GM18526 (cell line): ENCODE data around the gene HSPA1B.

Experiments
- POLR2A ChIP-seq: IDR thresholded peaks from 3 replicates; pipeline ENCODE4 v1.6.1; 2011; ENCODE audit not compliant: insufficient read length; ENCODE audit errors: extremely low read depth

Gene HSPA1B

GRCh38 chr6:31827286-31828079, at the start of gene HSPA1B:
TSS of gene HSPA1B (plus strand) at chr6:31827738. CDS start at chr6:31827951, 213 bp downstream.
- peak; percentile 99 for TF ChIP-seq POLR2A

GRCh38 chr6:31778193-31778592, 49.3 kb upstream of the HSPA1B start:
- no peak for TF ChIP-seq POLR2A

GRCh38 chr6:31778999-31779885, 48.3 kb upstream of the HSPA1B start:
- no peak for TF ChIP-seq POLR2A

- no peak for TF ChIP-seq POLR2A
These were observed 47.6 kb upstream of the HSPA1B start for GRCh38 chr6:31779908-31780307.

GRCh38 chr6:31780507-31781243, 46.9 kb upstream of the HSPA1B start:
- no peak for TF ChIP-seq POLR2A

- TF ChIP-seq POLR2A = no peak
These were observed 46.1 kb upstream of the HSPA1B start for GRCh38 chr6:31781244-31782125.

- TF ChIP-seq POLR2A = no peak
These were observed 45.2 kb upstream of the HSPA1B start for GRCh38 chr6:31782126-31782855.

GRCh38 chr6:31784098-31784925, 43.2 kb upstream of the HSPA1B start:
- no peak for TF ChIP-seq POLR2A

GRCh38 chr6:31785475-31785874, 42.1 kb upstream of the HSPA1B start:
- no peak for TF ChIP-seq POLR2A

- TF ChIP-seq POLR2A = no peak
These were observed 36.0 kb upstream of the HSPA1B start for GRCh38 chr6:31791324-31792089.

- no peak for TF ChIP-seq POLR2A
These were observed 35.5 kb upstream of the HSPA1B start for GRCh38 chr6:31792090-31792374.

- TF ChIP-seq POLR2A = no peak
These were observed 34.8 kb upstream of the HSPA1B start for GRCh38 chr6:31792761-31793171.
